ENCODE data around the gene CYCS.
A peak's percentile ranks its signal among the peaks of the same experiment; 100 is the strongest.
"Not testable (repeated sequence)": the region's sequence is repeated elsewhere in the genome, so short reads cannot be mapped to it uniquely, and the experiment has no call there.

CYCS gene

DNA sequence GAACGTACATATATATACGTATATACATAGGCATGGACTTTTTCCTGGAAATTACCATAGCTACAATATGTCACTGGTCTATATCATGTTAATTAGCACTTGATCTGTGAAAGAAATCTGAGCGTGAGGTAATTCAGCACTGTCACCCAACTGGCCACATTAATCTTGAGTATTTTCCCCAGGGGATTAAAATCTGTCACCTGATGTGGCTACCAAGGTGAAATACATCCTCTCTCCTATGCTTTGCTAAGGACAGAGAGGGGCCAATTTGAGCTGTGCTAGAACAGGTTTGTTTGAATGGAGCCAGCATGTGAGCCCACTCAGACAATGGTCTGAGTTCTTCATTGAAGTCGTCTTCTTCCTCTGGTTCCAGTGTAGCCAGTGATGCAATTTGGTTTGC, 33.3 kb downstream of the CYCS start:
- no peak overlapping the region for H3K27ac ChIP-seq
- DNase-seq = peak; percentile 16
- no peaks in the 10 kb centered on the region for H3K36me3 ChIP-seq

DNA sequence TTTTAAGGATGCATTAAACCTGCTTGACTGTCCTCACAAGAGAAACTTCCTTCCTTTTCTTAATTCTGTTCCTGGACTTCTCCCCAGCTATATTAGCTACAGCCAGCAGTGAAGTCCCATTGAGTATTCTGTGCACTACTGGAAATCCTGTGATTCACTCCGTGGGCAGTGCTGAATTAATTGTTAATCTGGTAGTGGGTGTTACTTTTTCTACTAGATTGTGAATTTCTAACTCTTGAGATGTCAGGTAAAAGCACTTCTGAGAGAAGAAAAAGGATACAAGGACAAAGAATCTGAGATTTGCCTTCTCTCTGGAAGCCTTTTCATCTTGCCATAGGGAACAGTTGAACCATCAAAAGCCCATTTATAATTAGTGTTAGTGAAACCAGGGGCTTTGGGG, 33.9 kb downstream of the CYCS start:
- Histone ChIP-seq H3K36me3 (no peaks in the 10 kb centered on the region), H3K4me3 (ENCODE audit: low read depth, low read length) (no peak overlapping the region), H3K27ac (no peak overlapping the region), H3K9me3 (ENCODE audit: severe bottlenecking) (peaks cover 5% of the 10 kb centered on the region), H3K27me3 (ENCODE audit: insufficient read depth, low read depth, severe bottlenecking) (peaks cover 8% of the 10 kb centered on the region)
- no peak for TF ChIP-seq CTCF (IDR thresholded peaks at IDR 0.05; ENCODE audit: low read depth, low read length)
- no peak for DNase-seq

More for the DNA sequence above, 33.3 kb downstream of the CYCS start:
- H3K4me3 ChIP-seq (ENCODE audit: low read depth, low read length) = no peak overlapping the region
- peaks cover 5% of the 10 kb centered on the region for H3K9me3 ChIP-seq (ENCODE audit: severe bottlenecking)
- TF ChIP-seq CTCF (IDR thresholded peaks at IDR 0.05; ENCODE audit: low read depth, low read length) = no peak
- peaks cover 8% of the 10 kb centered on the region for H3K27me3 ChIP-seq (ENCODE audit: insufficient read depth, low read depth, severe bottlenecking)

- no peaks in the 10 kb centered on the region for H3K9me3 ChIP-seq (ENCODE audit: severe bottlenecking)
- H3K27ac ChIP-seq = no peak overlapping the region
- TF ChIP-seq CTCF (IDR thresholded peaks at IDR 0.05; ENCODE audit: low read depth, low read length) = no peak
- DNase-seq = no peak
- peaks cover 8% of the 10 kb centered on the region for H3K27me3 ChIP-seq (ENCODE audit: insufficient read depth, low read depth, severe bottlenecking)
- no peak overlapping the region for H3K4me3 ChIP-seq (ENCODE audit: low read depth, low read length)
- H3K36me3 ChIP-seq = no peaks in the 10 kb centered on the region
These were observed 34.7 kb downstream of the CYCS start for GRCh38 chr7:25090374-25090773.

GRCh38 chr7:25087855-25088254, 37.2 kb downstream of the CYCS start:
- DNase-seq = no peak
- Histone ChIP-seq H3K9me3 (ENCODE audit: severe bottlenecking) (no peaks in the 10 kb centered on the region), H3K4me3 (ENCODE audit: low read depth, low read length) (no peak overlapping the region)

DNA sequence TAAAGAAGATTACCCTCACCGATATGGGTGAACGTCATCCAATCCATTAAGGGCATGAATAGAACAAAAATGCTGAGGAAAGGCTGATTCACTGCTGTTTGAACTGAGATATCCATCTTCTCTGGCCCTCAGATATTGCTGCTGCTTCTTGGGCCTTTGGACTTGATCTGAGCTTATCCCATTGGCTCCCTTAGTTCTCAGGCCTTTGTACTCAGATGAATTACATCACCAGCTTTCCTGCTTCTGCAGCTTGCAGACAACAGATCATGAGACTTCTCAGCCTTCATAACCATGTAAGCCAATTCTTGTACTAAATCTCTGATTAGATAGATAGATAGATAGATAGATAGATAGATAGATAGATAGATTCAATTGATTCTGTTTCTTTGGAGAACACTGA, 40.2 kb downstream of the CYCS start:
- TF ChIP-seq CTCF (IDR thresholded peaks at IDR 0.05; ENCODE audit: low read depth, low read length) = no peak
- no peak for DNase-seq

More at GRCh38 chr7:25087855-25088254, 37.2 kb downstream of the CYCS start:
- Histone ChIP-seq H3K36me3 (no peaks in the 10 kb centered on the region), H3K27ac (no peak overlapping the region), H3K27me3 (ENCODE audit: insufficient read depth, low read depth, severe bottlenecking) (no peaks in the 10 kb centered on the region)
- TF ChIP-seq CTCF (IDR thresholded peaks at IDR 0.05; ENCODE audit: low read depth, low read length) = no peak

DNA sequence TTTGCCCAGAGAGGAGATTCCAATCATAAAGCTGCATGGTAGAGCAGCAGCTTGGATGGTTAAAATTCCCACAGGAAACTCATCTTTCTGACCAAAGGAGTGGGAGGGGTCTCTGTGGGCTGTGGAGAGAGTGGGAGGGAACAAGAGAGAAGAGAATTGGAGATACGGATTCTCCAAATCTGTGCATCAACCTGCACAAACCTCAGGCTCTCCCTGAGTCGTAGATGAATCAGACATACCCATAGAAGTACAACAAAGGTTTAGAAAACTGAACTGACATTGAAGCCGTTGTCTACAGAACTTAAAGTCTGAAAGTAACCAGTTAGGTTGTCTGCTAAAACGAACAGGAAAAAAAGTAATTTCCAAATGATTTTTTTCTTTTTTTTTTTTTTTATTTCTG, 41.9 kb downstream of the CYCS start:
- DNase-seq = no peak
- no peak overlapping the region for H3K4me3 ChIP-seq (ENCODE audit: low read depth, low read length)
- no peak overlapping the region for H3K27ac ChIP-seq
- H3K36me3 ChIP-seq = no peaks in the 10 kb centered on the region
- no peaks in the 10 kb centered on the region for H3K27me3 ChIP-seq (ENCODE audit: insufficient read depth, low read depth, severe bottlenecking)
- no peak for TF ChIP-seq CTCF (IDR thresholded peaks at IDR 0.05; ENCODE audit: low read depth, low read length)
- H3K9me3 ChIP-seq (ENCODE audit: severe bottlenecking) = no peaks in the 10 kb centered on the region

More for the DNA sequence above, 40.2 kb downstream of the CYCS start:
- Histone ChIP-seq H3K4me3 (ENCODE audit: low read depth, low read length) (no peak overlapping the region), H3K36me3 (no peaks in the 10 kb centered on the region), H3K9me3 (ENCODE audit: severe bottlenecking) (no peaks in the 10 kb centered on the region), H3K27ac (no peak overlapping the region), H3K27me3 (ENCODE audit: insufficient read depth, low read depth, severe bottlenecking) (no peaks in the 10 kb centered on the region)

- H3K4me3 ChIP-seq (ENCODE audit: low read depth, low read length); H3K36me3 ChIP-seq; DNase-seq; H3K27me3 ChIP-seq (ENCODE audit: insufficient read depth, low read depth, severe bottlenecking); H3K27ac ChIP-seq; H3K9me3 ChIP-seq (ENCODE audit: severe bottlenecking): not testable (repeated sequence)
These were observed 43.0 kb downstream of the CYCS start for GRCh38 chr7:25082041-25082440.
